Endothelial cell of umbilical vein (primary cell): ENCODE data around the gene CEP164.

ENCODE experiments used
- POLR2A ChIP-seq: IDR thresholded peaks from 2 replicates; pipeline ENCODE4 v1.6.1; 2012; ENCODE audit warnings: low read depth, mild to moderate bottlenecking, control low read depth, low read length
- TF ChIP-seq, protein P1 (sequence below), 2 donors: IDR thresholded peaks; 1 replicate in 1 of 2; 2 replicates in 1 of 2; pipeline ENCODE4 v1.5.1; 2011; ENCODE audit warnings: low read length in 2 of 2, mild to moderate bottlenecking in 2 of 2, moderate library complexity in 2 of 2, control low read depth in 1 of 2, inconsistent platforms in 1 of 2, low read depth in 1 of 2; ENCODE audit not compliant: insufficient read depth in 1 of 2; ENCODE audit errors: extremely low read depth in 1 of 2

DNA sequence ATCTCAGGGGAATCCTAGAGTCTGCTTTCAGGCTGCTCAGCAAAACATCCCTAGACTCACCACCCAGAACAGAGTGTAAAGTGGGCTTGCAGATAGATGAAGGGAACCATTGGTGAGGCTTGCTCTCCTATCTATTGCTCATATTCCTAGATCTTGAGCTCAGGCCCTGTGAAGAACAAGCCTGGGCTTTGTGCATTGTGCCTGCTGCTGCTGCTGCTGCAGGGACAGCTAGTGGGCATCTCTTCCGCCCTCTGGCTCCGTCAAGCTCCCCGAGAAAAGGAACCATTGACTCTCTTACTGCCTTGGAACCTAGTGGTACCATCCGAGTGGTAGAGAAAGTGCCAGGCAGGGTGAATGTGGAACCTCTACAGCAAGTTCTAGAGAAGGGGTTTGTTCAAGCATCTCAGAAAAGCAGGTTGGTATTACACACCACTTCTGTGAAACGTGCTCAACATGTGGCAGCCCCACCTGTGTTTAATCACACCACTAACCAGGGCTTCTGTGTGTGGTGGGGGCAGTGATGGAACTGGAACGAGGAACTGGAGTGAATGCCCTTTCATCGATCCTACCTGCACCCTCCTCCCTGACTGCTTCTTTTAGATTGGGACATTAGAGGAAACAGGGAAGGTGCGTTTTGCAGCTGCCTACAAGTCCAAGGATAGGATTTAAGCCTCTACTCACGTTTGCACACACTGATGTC lies 32.1 kb upstream of the CEP164 start:
- no peak for TF ChIP-seq POLR2A
- TF ChIP-seq, protein P1, sequence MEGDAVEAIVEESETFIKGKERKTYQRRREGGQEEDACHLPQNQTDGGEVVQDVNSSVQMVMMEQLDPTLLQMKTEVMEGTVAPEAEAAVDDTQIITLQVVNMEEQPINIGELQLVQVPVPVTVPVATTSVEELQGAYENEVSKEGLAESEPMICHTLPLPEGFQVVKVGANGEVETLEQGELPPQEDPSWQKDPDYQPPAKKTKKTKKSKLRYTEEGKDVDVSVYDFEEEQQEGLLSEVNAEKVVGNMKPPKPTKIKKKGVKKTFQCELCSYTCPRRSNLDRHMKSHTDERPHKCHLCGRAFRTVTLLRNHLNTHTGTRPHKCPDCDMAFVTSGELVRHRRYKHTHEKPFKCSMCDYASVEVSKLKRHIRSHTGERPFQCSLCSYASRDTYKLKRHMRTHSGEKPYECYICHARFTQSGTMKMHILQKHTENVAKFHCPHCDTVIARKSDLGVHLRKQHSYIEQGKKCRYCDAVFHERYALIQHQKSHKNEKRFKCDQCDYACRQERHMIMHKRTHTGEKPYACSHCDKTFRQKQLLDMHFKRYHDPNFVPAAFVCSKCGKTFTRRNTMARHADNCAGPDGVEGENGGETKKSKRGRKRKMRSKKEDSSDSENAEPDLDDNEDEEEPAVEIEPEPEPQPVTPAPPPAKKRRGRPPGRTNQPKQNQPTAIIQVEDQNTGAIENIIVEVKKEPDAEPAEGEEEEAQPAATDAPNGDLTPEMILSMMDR (IDR thresholded peaks at IDR 0.05; ENCODE audit: extremely low read depth in 1 of 2, insufficient read depth in 1 of 2, low read depth in 1 of 2, low read length in 2 of 2), result no peak
